Stimulated activated CD8-positive, alpha-beta memory T cell treated with anti-CD3 and anti-CD28 coated beads, Interleukin-7, amount 100 ng/mL, for 4 hours (primary cell): ENCODE measurements around the gene C1orf21.

ENCODE experiments used
- DNase-seq, 2 donors: peaks; one replicate each; pipeline ENCODE4 v3.0.0-alpha.2; 2020; ENCODE audit warnings: low read depth in 2 of 2

The C1orf21 gene

DNA sequence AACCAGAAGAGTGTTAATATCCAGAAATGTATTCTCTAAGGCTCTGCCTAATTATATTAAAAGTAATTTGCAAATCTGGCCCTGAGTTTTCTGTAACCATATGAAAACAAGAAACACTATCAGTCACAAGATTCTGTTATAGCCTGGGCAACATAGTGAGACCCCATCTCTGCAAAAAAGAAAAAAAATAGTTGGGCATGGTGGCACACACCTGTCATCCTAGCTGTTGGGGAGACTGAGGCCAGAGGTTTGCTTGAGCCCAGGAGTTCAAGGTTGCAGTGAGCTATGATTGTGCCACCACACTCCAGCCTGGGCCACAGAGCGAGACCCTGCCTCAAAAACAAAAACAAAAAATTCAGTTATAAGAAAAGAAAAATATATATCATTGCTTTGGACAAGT is 25.6 kb downstream of the C1orf21 start:
- DNase-seq, result no peak

DNA sequence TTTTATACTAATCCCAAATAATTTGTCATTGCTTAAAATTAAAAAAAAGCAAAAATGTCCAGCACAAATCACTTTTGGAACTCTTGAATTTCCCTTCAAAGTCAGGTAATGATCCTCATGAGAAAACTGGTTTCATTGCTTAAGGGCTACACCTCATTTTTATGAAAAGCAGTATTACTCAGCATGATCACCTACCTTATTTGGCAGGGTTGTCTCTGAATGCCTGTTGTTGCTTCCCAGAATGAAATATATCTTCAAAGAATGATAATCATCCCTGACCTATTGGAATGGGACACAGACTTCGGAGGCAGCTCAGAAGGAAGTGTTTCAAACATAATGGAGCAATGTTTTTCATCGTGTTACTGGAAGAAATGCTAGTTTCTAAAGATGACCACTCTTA is 29.7 kb downstream of the C1orf21 start:
- DNase-seq, result no peak

GRCh38 chr1:184416946-184417345 is 30.1 kb downstream of the C1orf21 start:
- DNase-seq, result no peak

- DNase-seq, result no peak
Measured at GRCh38 chr1:184417916-184418315, 31.1 kb downstream of the C1orf21 start.

DNA sequence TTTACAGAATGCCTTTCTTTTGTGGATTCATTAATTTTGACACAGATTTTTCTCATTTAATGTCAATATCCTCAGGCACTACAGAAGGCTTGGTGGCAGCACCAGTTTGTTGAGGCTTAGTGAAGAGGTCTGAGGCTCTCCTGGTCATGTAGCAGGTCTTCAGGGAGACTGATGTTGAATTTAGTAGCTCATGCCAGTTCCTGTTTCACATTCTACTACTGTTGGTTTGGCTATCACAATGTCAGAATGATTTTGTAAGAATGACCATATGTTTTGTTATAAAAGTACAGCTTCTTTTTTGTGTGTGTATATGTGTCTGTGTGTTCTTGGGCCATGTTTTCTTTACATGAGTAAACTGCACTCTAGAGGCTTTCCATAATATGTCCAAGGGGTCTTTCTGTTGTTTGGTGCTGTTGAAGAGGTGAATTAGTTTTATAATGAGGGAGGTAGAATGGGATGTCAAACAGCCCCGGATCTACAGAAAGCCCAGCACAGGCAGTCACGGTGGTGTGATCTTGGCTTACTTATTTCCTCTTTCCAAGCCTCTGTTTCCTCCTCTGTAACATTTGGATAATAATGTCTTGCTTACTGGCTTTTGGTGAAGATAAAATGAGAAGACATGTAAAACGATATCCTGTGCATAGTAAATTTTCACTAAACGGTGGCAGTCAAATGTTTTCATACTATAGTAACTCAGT is 32.0 kb downstream of the C1orf21 start:
- no peak for DNase-seq

DNA sequence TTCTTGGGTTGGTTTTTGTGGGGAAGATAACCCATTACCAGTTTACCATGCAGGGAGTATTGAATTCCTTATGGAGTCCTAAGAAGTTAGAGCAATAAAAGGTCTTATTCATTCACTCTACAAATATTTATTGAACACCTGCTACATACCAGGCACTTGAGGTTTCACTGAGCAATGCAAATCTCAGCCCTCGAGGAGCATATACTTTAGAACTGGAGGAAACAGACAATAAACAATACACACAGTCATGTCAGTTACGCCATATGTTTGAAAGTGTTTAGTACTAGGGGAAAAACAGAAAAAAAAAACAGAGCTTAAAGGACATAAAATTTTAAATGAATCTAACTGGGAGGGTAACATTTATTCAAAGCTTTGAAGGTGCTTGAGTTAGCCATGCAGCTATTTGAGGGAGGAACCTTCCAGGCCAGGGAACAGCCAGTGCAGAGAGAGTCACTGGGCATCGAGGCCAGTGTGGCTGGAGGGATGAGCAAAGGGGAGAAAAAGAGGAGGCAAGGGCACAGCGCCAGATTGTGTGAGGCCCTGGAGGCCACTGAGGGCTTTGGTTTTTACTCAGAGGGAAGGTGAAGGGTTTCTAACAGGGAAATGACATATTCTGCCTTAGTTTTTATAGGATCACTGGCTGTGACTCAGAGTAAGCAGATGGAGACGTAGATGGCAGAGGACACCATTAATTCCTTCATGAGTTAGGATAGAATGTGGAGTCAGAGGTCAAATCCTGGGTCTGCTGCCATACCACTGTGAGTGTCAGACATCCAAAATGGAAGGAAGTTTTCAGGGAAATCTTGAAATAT is 32.7 kb downstream of the C1orf21 start:
- DNase-seq, result no peak

DNA sequence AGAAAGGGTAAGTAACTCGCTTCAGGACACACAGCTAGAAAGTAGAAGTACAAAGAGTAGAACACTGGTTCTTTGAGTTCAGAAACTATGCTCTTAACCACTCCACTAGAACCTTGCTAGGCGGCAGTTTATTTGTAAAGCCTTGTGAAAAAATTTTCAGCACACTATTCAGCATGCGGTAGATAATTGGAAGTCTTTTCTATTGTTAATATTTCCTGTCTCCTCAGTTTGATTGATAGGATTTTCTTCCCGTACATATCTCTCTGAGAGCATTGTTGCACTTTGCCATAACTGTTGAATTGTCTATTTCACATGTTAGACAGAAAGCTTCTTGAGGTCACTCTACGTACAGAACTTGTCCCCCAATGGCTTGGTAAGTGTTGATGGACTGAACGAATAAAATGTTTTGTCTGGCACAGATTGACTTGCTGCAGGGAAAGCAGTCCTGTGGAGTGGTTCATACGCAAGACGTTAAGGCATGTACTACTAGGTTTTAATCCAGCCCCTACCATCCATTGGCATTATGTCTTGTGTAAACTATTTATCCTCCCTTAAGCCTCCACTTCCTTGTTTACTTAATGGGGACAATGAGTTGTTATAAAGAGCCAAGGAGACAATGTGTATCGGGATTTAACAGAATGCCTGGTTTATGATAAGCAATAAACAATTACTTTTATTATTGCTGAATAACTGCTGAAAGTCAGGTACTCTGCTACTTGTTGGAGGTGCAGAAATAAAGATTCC is 35.8 kb downstream of the C1orf21 start:
- no peak for DNase-seq

DNA sequence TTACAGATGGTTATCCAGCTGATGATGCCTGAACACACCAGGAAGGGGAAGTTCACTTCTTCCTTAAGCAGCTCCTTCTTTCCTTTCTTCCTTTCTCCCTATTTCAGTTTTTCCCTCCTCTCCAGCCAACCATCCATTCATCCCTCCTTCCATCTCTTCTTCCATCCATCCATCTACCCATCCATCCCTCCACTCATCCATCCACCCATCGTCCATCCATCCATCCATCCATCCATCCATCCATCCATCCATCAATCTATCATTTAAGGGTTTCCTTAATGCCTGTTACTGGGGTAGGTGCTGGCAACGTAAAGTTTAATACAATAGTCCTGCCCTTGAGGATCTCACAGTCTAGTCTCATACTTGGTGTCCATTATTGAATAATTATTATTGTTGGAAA is 36.8 kb downstream of the C1orf21 start:
- DNase-seq, result no peak

GRCh38 chr1:184424157-184424556 is 37.3 kb downstream of the C1orf21 start:
- DNase-seq, result no peak

DNA sequence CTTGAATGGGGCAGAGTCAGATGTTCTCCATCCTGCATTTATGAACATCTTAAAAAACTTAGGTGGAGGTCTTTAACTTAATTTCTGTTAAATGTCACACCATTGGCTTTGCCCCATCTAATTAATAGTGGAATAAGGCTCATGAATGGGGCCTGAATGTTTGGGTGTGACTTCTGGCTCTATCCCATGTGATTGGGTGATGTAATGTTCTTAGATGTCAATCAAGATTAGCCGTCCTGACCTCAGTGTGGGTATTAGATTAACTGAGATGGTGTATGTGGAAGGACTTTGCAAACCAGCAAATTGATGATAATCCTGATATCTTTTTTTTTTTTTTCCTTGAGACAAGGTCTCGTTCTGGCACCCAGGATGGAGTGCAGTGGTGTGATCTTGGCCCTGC is 38.1 kb downstream of the C1orf21 start:
- DNase-seq, result no peak

DNA sequence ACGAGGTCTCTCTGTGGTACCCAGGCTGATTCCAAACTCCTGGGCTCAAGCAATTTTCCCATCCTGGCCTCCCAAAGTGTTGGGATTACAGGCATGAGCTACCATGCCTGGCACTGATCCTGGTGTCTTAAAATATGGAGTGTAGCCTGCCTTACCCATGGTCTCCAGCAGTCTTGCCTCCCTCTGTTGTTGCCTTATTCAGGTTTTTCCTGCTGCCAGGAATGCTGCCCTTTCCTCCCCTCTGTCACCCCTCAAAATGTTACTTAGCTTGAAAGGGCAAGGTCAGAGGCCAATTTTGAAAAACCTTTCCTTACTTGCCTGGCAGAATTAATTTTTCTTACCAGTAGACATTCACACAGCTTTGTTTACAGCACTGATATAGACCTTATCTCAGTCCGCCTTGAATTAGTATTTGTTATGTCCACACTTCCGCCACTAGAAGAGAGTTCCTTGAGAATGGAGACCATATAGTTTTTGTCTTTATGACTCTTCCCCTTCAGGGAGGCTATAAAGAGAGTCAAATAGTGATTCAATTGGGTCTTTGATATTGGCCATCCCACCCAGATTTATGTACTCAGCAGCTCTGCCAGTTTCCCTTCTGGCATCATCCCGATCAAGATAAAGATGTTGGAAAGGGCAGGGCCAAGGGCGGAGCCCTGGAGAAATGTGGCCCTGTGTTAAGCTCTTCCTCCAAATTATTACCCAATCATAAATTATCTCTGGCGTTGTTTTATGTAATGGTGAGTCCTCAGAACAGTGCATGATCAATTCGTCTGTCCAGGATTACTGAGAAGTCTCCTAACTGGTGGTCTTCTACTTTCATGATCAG is 38.8 kb downstream of the C1orf21 start:
- no peak for DNase-seq

DNA sequence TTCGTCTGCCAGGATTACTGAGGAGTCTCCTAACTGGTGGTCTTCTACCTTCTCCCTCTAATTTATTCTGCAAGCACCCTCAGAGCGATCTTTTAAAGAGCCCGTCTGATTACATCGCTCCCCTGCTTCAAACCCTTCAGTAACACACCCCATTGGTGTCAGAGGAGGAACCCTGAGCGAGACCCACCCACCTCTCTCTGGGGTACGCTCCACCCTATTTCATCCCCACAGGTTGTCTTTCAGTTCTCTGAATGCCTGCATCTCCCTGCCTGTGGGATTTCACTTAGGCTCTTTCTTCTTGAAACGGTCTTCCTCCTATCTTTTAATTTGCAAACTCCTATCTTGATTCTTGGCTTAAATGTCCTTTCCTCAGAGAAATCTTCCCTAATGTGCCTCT is 39.4 kb downstream of the C1orf21 start:
- DNase-seq, result no peak

- no peak for DNase-seq
Measured at GRCh38 chr1:184427722-184428121, 40.9 kb downstream of the C1orf21 start.

DNA sequence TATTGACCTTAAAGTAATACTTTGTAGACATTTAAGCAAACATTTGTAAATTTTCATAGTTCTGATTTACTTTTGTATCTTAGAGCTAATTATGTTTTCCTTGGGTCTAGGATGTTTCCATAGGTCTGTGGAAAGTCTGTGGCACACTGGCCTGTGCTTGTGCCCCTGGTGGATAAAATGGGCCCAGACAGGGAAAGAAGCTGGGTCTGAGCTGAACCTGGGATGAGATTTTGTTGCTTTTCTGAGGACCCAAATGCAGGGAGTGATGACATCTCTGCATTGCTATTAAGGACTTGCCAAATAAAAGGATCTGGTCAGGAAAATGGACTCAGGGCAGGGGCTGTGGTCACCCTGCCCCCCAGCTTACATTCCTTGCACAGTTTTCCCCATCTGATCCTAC is 41.8 kb downstream of the C1orf21 start:
- DNase-seq, result no peak

- DNase-seq, result no peak
Measured at GRCh38 chr1:184429335-184429734, 42.5 kb downstream of the C1orf21 start.

GRCh38 chr1:184433956-184434502 is 47.2 kb downstream of the C1orf21 start:
- DNase-seq, result no peak

GRCh38 chr1:184437291-184437690 is 50.5 kb downstream of the C1orf21 start:
- no peak for DNase-seq

- no peak for DNase-seq
Measured at GRCh38 chr1:184438363-184438762, 51.5 kb downstream of the C1orf21 start.

DNA sequence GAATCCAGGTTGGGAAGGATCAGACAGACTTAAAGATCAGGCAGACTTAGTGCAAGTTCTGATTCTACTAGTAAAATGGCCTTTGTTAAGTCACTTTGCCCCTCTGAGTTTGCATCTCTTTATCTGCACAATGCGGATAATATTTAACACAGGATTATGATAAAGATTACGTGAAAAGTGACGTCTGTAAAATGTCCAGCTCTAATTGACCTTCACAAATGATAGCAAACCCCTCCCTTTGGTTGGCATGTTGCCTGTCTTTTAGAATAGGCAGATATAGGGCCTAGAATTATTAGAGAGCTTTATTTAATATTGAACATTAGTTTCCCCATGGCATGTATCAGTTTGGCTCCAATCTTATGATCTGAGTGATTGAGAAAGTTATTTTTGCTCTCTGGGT is 55.4 kb downstream of the C1orf21 start:
- no peak for DNase-seq

- no peak for DNase-seq
Measured at GRCh38 chr1:184443201-184443600, 56.4 kb downstream of the C1orf21 start.

DNA sequence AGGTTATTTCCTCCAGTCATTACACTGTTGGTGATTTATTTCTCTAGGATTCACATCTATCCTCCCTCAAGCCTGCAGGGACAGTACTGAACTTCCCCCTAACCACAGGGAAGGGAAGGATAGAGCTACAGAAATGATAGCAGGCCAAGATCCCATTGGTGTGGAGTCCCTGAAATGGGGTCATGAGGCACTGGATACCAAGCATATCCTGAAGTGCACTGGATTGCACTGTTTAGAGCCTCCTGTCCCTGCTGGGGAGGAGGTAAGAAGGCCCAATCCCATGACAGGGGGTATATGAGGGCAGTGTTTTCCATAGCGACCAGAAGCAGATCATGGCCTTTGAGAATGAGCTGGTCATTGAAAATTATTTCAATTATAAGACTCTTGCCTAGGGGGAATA is 56.8 kb downstream of the C1orf21 start:
- no peak for DNase-seq

GRCh38 chr1:184445997-184446396 is 59.2 kb downstream of the C1orf21 start:
- DNase-seq, result no peak
